GM12878 (cell line): Measurements from ENCODE around the gene TGM6. TPM values are rescaled to one million over a fixed set of nuclear protein-coding genes. Genes with fewer than 3 reads are reported as not detected.

Experiments
- ATAC-seq: fragments of 200-7000 bp; cut with Tn5 transposase; 3 replicates; pipeline ENCODE4 v1.9.1; 2020; ENCODE audit warnings: mild to moderate bottlenecking, moderate library complexity
- BruUV-seq: library from RNA; stranded (reverse); fragments of 400-500 nt; replicated peaks from 2 replicates; lab custom pipeline; 2021; lab: Mats Ljungman, UMichigan
- CTCF ChIA-PET: fragments of 300-600 bp; sonication (Branson Sonifier 250); formaldehyde crosslinking; extraction: SDS; loops from one replicate; lab custom pipeline; 2021; ENCODE audit warnings: inconsistent platforms; lab: Yijun Ruan, JAX
- POLR2A ChIA-PET: fragments of 350-600 bp; formaldehyde crosslinking; extraction: SDS; loops from one replicate; lab custom pipeline; 2021; ENCODE audit warnings: inconsistent platforms; lab: Charles Lee
- RAD21 ChIA-PET: fragments of 300-600 bp; sonication (Branson Sonifier 250); formaldehyde crosslinking; loops from one replicate; lab custom pipeline; 2023; ENCODE audit warnings: antibody characterized with exemption; ENCODE audit not compliant: unreplicated experiment; lab: Charles Lee
- SMC1A ChIA-PET: fragments of 300-600 bp; sonication (Branson Sonifier 250); formaldehyde crosslinking; loops from one replicate; lab custom pipeline; 2023; ENCODE audit not compliant: unreplicated experiment, uncharacterized antibody; lab: Charles Lee
- DNase-seq: peaks from one replicate; pipeline ENCODE4 v3.0.0-alpha.2; 2011; ENCODE audit warnings: low read depth, low spot score
- FAIRE-seq: peaks from 3 replicates; lab custom pipeline; 2011; peaks lifted over from hg19 to GRCh38; lab: Jason Lieb, UNC
- H2AFZ ChIP-seq: 2 replicates; pipeline ENCODE4 v1.6.0; 2011; ENCODE audit warnings: low read depth, low read length, control low read depth; ENCODE audit not compliant: control insufficient read depth
- H3K27ac ChIP-seq: 2 replicates; pipeline ENCODE4 v1.5.1; 2011; ENCODE audit warnings: control low read depth; ENCODE audit not compliant: control insufficient read depth, insufficient read depth
- H3K27me3 ChIP-seq, 2 experiments: replicated peaks in 1 of 2; 2 replicates each; pipeline versions ENCODE4 v1.6.0 to v1.6.1; 2011; ENCODE audit warnings: low read length in 1 of 2; ENCODE audit not compliant: control insufficient read depth in 2 of 2, insufficient read depth in 2 of 2
- H3K36me3 ChIP-seq, 2 experiments: 2 replicates each; pipeline ENCODE4 v1.5.1; 2011; ENCODE audit warnings: low read length in 1 of 2; ENCODE audit not compliant: control insufficient read depth in 2 of 2, insufficient read depth in 2 of 2
- H3K4me1 ChIP-seq: 2 replicates; pipeline ENCODE4 v1.6.1; 2011; ENCODE audit warnings: mild to moderate bottlenecking, low read length, moderate library complexity, mixed read lengths; ENCODE audit not compliant: control insufficient read depth, insufficient read depth
- H3K4me2 ChIP-seq: 2 replicates; pipeline ENCODE4 v1.6.0; 2011; ENCODE audit warnings: control low read depth; ENCODE audit not compliant: control insufficient read depth, insufficient read depth
- H3K4me3 ChIP-seq: fragments of 200-600 bp; sonication (generic); 2 replicates; pipeline ENCODE4 v1.5.1; 2016
- H3K79me2 ChIP-seq: 2 replicates; pipeline ENCODE4 v1.6.0; 2011; ENCODE audit warnings: low read length; ENCODE audit not compliant: control insufficient read depth, insufficient read depth
- H3K9ac ChIP-seq: 2 replicates; pipeline ENCODE4 v1.8.0; 2011; ENCODE audit warnings: low read length, control low read depth, mixed read lengths; ENCODE audit not compliant: control insufficient read depth, insufficient read depth
- H3K9me3 ChIP-seq: replicated peaks from 3 replicates; pipeline ENCODE4 v1.5.1; 2011; ENCODE audit warnings: mild to moderate bottlenecking, low read length; ENCODE audit not compliant: control insufficient read depth, insufficient read depth
- H4K20me1 ChIP-seq: 2 replicates; pipeline ENCODE4 v1.6.0; 2011; ENCODE audit not compliant: control insufficient read depth, insufficient read depth
- BCLAF1 ChIP-seq: fragments of 450-650 bp; IDR thresholded peaks from 2 replicates; pipeline ENCODE4 v1.6.1; 2017; ENCODE audit warnings: antibody characterized with exemption, mild to moderate bottlenecking, moderate library complexity
- CHD4 ChIP-seq: fragments of 200-600 bp; sonication (generic); IDR thresholded peaks from 2 replicates; pipeline ENCODE4 v1.6.1; 2016; ENCODE audit warnings: mild to moderate bottlenecking
- SMC3 ChIP-seq: IDR thresholded peaks from 2 replicates; pipeline ENCODE4 v1.6.1; 2011; ENCODE audit warnings: low read length, improper control_type of control experiment, borderline replicate concordance
- SREBF2 ChIP-seq: IDR thresholded peaks from 2 replicates; pipeline ENCODE4 v1.6.1; 2012; ENCODE audit warnings: mild to moderate bottlenecking, low read length
- ZNF217 ChIP-seq: fragments of 450-650 bp; IDR thresholded peaks from 2 replicates; pipeline ENCODE4 v1.6.1; 2017; ENCODE audit warnings: antibody characterized with exemption, mild to moderate bottlenecking
- WGBS: methylation state at CpG from one replicate; pipeline ENCODE4 v1.1.6; 2016; ENCODE audit warnings: low lambda C conversion rate; ENCODE audit not compliant: insufficient replicate concordance, insufficient coverage; ENCODE audit errors: missing lambda C conversion rate; 5-methylcytosine and 5-hydroxymethylcytosine counted together
- in situ Hi-C: fragments of 300-500 bp; cut with MboI; formaldehyde crosslinking; loops from 9 replicates; pipeline ENCODE4 v1.14.3; 2018; ENCODE audit warnings: mixed read lengths
- intact Hi-C: fragments of 100-400 bp; cut with micrococcal nuclease; formaldehyde crosslinking; loops from one replicate; pipeline ENCODE4 v1.14.2; 2022; ENCODE audit not compliant: unreplicated experiment
- polyA plus RNA-seq, 11 experiments: library from polyadenylated mRNA; depleted of rRNA in 4 of 11; unstranded in 6 of 11; stranded (reverse) in 5 of 11; fragments of >200 nt; fragmentation: Nextera tagmentation in 4 of 11; fragmentation: Illumina TruSeq in 1 of 11; extraction: Ambion mirVana in 4 of 11; extraction: Trizol in 1 of 11; gene quantifications; 1 replicate in 1 of 11; 2 replicates in 10 of 11; pipeline versions ENCODE4 v1.2.1 to v1.2.3, GENCODE V29; 2011 to 2016; ENCODE audit warnings: inconsistent platforms in 2 of 11, missing spikeins in 2 of 11, low read depth in 1 of 11
- total RNA-seq, 4 experiments: library from RNA; depleted of rRNA in 3 of 4; stranded (reverse); fragments of >200 nt in 3 of 4; fragmentation: Illumina TruSeq in 1 of 4; extraction: Trizol in 1 of 4; gene quantifications; 2 replicates each; pipeline versions ENCODE4 v1.2.1 to v1.2.3, GENCODE V29; 2013 to 2021
- TF ChIP-seq, protein P1 (sequence below): fragments of 150-350 bp; IDR thresholded peaks from 2 replicates; pipeline ENCODE4 v1.6.1; 2014; ENCODE audit warnings: mild to moderate bottlenecking, low read depth, low read length
- TF ChIP-seq, protein P2 (sequence below): fragments of 450-650 bp; formaldehyde crosslinking; IDR thresholded peaks from 2 replicates; pipeline ENCODE4 v1.4.0; 2020; ENCODE audit warnings: mild to moderate bottlenecking, moderate library complexity
- TF ChIP-seq, protein P3 (sequence below): IDR thresholded peaks from 2 replicates; pipeline ENCODE4 v1.6.1; 2011; ENCODE audit warnings: low read depth, mild to moderate bottlenecking, low read length, moderate library complexity, borderline replicate concordance; ENCODE audit errors: extremely low read depth
- TF ChIP-seq, protein P4 (sequence below): IDR thresholded peaks from 2 replicates; pipeline ENCODE4 v1.6.1; 2011; ENCODE audit warnings: mild to moderate bottlenecking, low read depth, low read length, moderate library complexity; ENCODE audit not compliant: insufficient replicate concordance

Gene TGM6
- total and polyA plus RNA-seq, 10 of the 15 experiments (the other 5 are each of a cell fraction or from before 2014, with no cell fraction given), result not detected

GRCh38 chr20:2364044-2364443 is 16.7 kb upstream of the TGM6 start:
- no TSS peak for BruUV-seq
- no peak for FAIRE-seq
- TF ChIP-seq, protein P1, sequence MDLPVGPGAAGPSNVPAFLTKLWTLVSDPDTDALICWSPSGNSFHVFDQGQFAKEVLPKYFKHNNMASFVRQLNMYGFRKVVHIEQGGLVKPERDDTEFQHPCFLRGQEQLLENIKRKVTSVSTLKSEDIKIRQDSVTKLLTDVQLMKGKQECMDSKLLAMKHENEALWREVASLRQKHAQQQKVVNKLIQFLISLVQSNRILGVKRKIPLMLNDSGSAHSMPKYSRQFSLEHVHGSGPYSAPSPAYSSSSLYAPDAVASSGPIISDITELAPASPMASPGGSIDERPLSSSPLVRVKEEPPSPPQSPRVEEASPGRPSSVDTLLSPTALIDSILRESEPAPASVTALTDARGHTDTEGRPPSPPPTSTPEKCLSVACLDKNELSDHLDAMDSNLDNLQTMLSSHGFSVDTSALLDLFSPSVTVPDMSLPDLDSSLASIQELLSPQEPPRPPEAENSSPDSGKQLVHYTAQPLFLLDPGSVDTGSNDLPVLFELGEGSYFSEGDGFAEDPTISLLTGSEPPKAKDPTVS, result no peak
- TF ChIP-seq ZNF217 (no peak), SREBF2 (no peak), CHD4 (no peak), SMC3 (no peak), BCLAF1 (no peak)
- TF ChIP-seq, protein P2, sequence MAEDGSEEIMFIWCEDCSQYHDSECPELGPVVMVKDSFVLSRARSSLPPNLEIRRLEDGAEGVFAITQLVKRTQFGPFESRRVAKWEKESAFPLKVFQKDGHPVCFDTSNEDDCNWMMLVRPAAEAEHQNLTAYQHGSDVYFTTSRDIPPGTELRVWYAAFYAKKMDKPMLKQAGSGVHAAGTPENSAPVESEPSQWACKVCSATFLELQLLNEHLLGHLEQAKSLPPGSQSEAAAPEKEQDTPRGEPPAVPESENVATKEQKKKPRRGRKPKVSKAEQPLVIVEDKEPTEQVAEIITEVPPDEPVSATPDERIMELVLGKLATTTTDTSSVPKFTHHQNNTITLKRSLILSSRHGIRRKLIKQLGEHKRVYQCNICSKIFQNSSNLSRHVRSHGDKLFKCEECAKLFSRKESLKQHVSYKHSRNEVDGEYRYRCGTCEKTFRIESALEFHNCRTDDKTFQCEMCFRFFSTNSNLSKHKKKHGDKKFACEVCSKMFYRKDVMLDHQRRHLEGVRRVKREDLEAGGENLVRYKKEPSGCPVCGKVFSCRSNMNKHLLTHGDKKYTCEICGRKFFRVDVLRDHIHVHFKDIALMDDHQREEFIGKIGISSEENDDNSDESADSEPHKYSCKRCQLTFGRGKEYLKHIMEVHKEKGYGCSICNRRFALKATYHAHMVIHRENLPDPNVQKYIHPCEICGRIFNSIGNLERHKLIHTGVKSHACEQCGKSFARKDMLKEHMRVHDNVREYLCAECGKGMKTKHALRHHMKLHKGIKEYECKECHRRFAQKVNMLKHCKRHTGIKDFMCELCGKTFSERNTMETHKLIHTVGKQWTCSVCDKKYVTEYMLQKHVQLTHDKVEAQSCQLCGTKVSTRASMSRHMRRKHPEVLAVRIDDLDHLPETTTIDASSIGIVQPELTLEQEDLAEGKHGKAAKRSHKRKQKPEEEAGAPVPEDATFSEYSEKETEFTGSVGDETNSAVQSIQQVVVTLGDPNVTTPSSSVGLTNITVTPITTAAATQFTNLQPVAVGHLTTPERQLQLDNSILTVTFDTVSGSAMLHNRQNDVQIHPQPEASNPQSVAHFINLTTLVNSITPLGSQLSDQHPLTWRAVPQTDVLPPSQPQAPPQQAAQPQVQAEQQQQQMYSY, result no peak
- TF ChIP-seq, protein P3, sequence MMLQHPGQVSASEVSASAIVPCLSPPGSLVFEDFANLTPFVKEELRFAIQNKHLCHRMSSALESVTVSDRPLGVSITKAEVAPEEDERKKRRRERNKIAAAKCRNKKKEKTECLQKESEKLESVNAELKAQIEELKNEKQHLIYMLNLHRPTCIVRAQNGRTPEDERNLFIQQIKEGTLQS, result no peak
- TF ChIP-seq, protein P4, sequence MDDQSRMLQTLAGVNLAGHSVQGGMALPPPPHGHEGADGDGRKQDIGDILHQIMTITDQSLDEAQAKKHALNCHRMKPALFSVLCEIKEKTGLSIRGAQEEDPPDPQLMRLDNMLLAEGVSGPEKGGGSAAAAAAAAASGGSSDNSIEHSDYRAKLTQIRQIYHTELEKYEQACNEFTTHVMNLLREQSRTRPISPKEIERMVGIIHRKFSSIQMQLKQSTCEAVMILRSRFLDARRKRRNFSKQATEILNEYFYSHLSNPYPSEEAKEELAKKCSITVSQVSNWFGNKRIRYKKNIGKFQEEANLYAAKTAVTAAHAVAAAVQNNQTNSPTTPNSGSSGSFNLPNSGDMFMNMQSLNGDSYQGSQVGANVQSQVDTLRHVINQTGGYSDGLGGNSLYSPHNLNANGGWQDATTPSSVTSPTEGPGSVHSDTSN, result no peak

More at GRCh38 chr20:2364044-2364443, 16.7 kb upstream of the TGM6 start:
- Histone ChIP-seq H3K36me3 (no peaks in the 10 kb centered on the region), H3K4me1 (no peaks in the 10 kb centered on the region), H3K27ac (no peak overlapping the region), H3K27me3 (no peaks in the 10 kb centered on the region), H4K20me1 (no peaks in the 10 kb centered on the region), H2AFZ (no peak overlapping the region), H3K9ac (no peak overlapping the region), H3K4me3 (no peak overlapping the region), H3K79me2 (no peaks in the 10 kb centered on the region), H3K9me3 (peaks cover 2% of the 10 kb centered on the region; the same call in 1 of the 3 replicates), H3K4me2 (no peak overlapping the region)
- no peak for ATAC-seq
- ChIA-PET POLR2A (interaction anchor here (0.9 kb wide), 1 partner anchor 25 kb away, joined by 3 read pairs; no protein-coding TSS in a partner anchor), CTCF (no interaction called here), SMC1A (interaction anchor here (1.0 kb wide), 1 partner anchor 1032 kb away, joined by 3 read pairs; no protein-coding TSS in a partner anchor), RAD21 (no interaction called here)
- intact Hi-C loops (no loop called here), in situ Hi-C loops (no loop called here)
- 46% methylated on average over 4 of the region's 4 CpGs for WGBS
- no peak for DNase-seq
